ENCODE measurements around the gene DMRTB1. TPM values are rescaled to one million over a fixed set of nuclear protein-coding genes. Genes with fewer than 3 reads are reported as not detected.

Gene DMRTB1
- total and polyA plus RNA-seq, 9 of the 15 experiments (the other 6 are each of a cell fraction or from before 2014, with no cell fraction given) = 0.06 to 0.35 (median 0.13) TPM; not detected in 3

GRCh38 chr1:53501065-53502005 lies 42.1 kb downstream of the DMRTB1 start:
- no peak for TF ChIP-seq NBN (IDR thresholded peaks at IDR 0.05; ENCODE audit: low read depth)
- TF ChIP-seq MLX (CRISPR knock-in tag; conservative IDR thresholded peaks at IDR 0.05) = no peak
- TF ChIP-seq ZNF41 (CRISPR knock-in tag; conservative IDR thresholded peaks at IDR 0.05) = no peak
- TF ChIP-seq RBM34 (IDR thresholded peaks at IDR 0.05; ENCODE audit: borderline replicate concordance, insufficient read depth, low read length) = no peak
- no peak for TF ChIP-seq SREBF1 (IDR thresholded peaks at IDR 0.05; ENCODE audit: borderline replicate concordance, low read depth, low read length)
- no peak for TF ChIP-seq ZKSCAN8 (CRISPR knock-in tag; IDR thresholded peaks at IDR 0.05)
- no peak for TF ChIP-seq SRF (CRISPR knock-in tag; IDR thresholded peaks at IDR 0.05)
- no peak for TF ChIP-seq JUNB (CRISPR knock-in tag; conservative IDR thresholded peaks at IDR 0.05)
- TF ChIP-seq ATF1 (CRISPR knock-in tag; IDR thresholded peaks at IDR 0.05) = no peak
- TF ChIP-seq ATF1 (tag; IDR thresholded peaks at IDR 0.05) = no peak
- no peak for TF ChIP-seq CTCF (IDR thresholded peaks at IDR 0.05 in 2 of 3, conservative IDR thresholded peaks at IDR 0.05 in 1 of 3; ENCODE audit: insufficient read depth in 2 of 3, low read depth in 1 of 3, low read length in 3 of 3)
- no peak for TF ChIP-seq TAL1 (IDR thresholded peaks at IDR 0.05)
- TF ChIP-seq HDGF (IDR thresholded peaks at IDR 0.05) = no peak
- TF ChIP-seq PYGO2 (tag; IDR thresholded peaks at IDR 0.05) = no peak
- no peak for TF ChIP-seq SMAD4 (CRISPR knock-in tag; conservative IDR thresholded peaks at IDR 0.05)
- no peak for TF ChIP-seq PRPF4 (IDR thresholded peaks at IDR 0.05; ENCODE audit: insufficient read depth, low read depth, low read length, poor library complexity, severe bottlenecking)
- no peak for TF ChIP-seq CHD1 (IDR thresholded peaks at IDR 0.05; ENCODE audit: low read length)
- TF ChIP-seq NKRF (IDR thresholded peaks at IDR 0.05; ENCODE audit: borderline replicate concordance) = no peak
- Histone ChIP-seq H3K9me1 (ENCODE audit: control insufficient read depth, insufficient read depth, low read length) (no peaks in the 10 kb centered on the region), H3K79me2 (ENCODE audit: control insufficient read depth, insufficient read depth, low read length) (no peaks in the 10 kb centered on the region), H4K20me1 (replicated peaks; ENCODE audit: control insufficient read depth, insufficient read depth, low read length) (peaks cover 8% of the 10 kb centered on the region; the same call in 1 of the 2 replicates), H3K9me3 (replicated peaks; ENCODE audit: control insufficient read depth, insufficient read depth, low read depth, low read length) (no peaks in the 10 kb centered on the region), H3K36me3 (ENCODE audit: control insufficient read depth, insufficient read depth, low read length) (no peaks in the 10 kb centered on the region), H3K4me1 (replicated peaks in 1 of 2; ENCODE audit: control insufficient read depth in 2 of 2, insufficient read depth in 2 of 2, low read length in 2 of 2) (peaks cover 0 to 16% of the 10 kb centered on the region in 2 experiments; a peak in 1 of 5 replicates), H3K4me2 (ENCODE audit: insufficient read depth, low read length) (no peak overlapping the region), H3K9ac (ENCODE audit: insufficient read depth in 1 of 2, low read depth in 2 of 2, low read length in 2 of 2) (no peak overlapping the region), H3K27me3 (ENCODE audit: control insufficient read depth in 2 of 2, insufficient read depth in 2 of 2, low read length in 2 of 2) (peaks cover 41 to 69% of the 10 kb centered on the region in 2 experiments; a peak in 4 of 5 replicates), H2AFZ (ENCODE audit: low read depth, low read length) (no peak overlapping the region), H3K4me3 (no peak overlapping the region), H3K27ac (ENCODE audit: extremely low read depth, low read depth, low read length) (no peak overlapping the region)
- ChIA-PET POLR2A (interaction anchor here (0.5 to 0.6 kb wide), 2 partner anchors 9 to 293 kb away, joined by 4 read pairs; no protein-coding TSS in a partner anchor), CTCF (ENCODE audit: low intra/inter-chr PET ratio) (no interaction called here)
- ATAC-seq = no peak
- no peak for FAIRE-seq
- in situ Hi-C loops (cut with MboI) (no loop called here), intact Hi-C loops (cut with micrococcal nuclease) (no loop called here)
- BruUV-seq (replicated peaks) = no TSS peak
- 1% methylated on average over 20 of the region's 21 CpGs for WGBS (ENCODE audit: insufficient coverage, low coverage, missing lambda C conversion rate)
- DNase-seq (ENCODE audit: extremely low read depth in 1 of 4, low spot score in 3 of 4) = no peak

All from K562 (cell line).